Fibroblast of lung (primary cell): Measurements from ENCODE around the gene CADM3. TPM values are rescaled to one million over a fixed set of nuclear protein-coding genes. Genes with fewer than 3 reads are reported as not detected.

ENCODE experiments used
- DNase-seq, 2 donors: peaks; one replicate each; pipeline versions ENCODE4 v3.0.0 to v3.0.0-alpha.2; 2010; ENCODE audit warnings: low read depth in 2 of 2
- H2AFZ ChIP-seq: 2 replicates; pipeline ENCODE4 v1.5.1; 2012; ENCODE audit warnings: low read length, control low read depth, inconsistent platforms
- H3K27ac ChIP-seq: 2 replicates; pipeline ENCODE4 v1.5.1; 2011; ENCODE audit warnings: low read length, control low read depth; ENCODE audit not compliant: insufficient read depth
- H3K27me3 ChIP-seq: 2 replicates; pipeline ENCODE4 v1.5.1; 2011; ENCODE audit warnings: mild to moderate bottlenecking, low read length; ENCODE audit not compliant: control insufficient read depth, insufficient read depth
- H3K36me3 ChIP-seq: 2 replicates; pipeline ENCODE4 v1.5.1; 2011; ENCODE audit warnings: low read length; ENCODE audit not compliant: control insufficient read depth, insufficient read depth
- H3K4me1 ChIP-seq: 2 replicates; pipeline ENCODE4 v1.5.1; 2011; ENCODE audit warnings: low read length; ENCODE audit not compliant: control insufficient read depth, insufficient read depth; ENCODE audit errors: extremely low read depth
- H3K4me2 ChIP-seq: 2 replicates; pipeline ENCODE4 v1.5.1; 2011; ENCODE audit warnings: low read length, control low read depth; ENCODE audit not compliant: insufficient read depth; ENCODE audit errors: extremely low read depth
- H3K4me3 ChIP-seq, 4 experiments: fragments of 200-600 bp in 1 of 4; sonication (generic) in 1 of 4; replicated peaks in 1 of 4; 2 replicates each; pipeline ENCODE4 v1.5.1; 2011 to 2016; ENCODE audit warnings: low read length in 4 of 4, low read depth in 3 of 4, mild to moderate bottlenecking in 3 of 4, control low read depth in 2 of 4, inconsistent platforms in 1 of 4, mixed read lengths in 1 of 4; ENCODE audit not compliant: insufficient read depth in 1 of 4; ENCODE audit errors: control extremely low read depth in 1 of 4
- H3K79me2 ChIP-seq: 2 replicates; pipeline ENCODE4 v1.5.1; 2012; ENCODE audit warnings: mild to moderate bottlenecking, low read length, inconsistent platforms; ENCODE audit not compliant: control insufficient read depth, insufficient read depth
- H3K9ac ChIP-seq: 2 replicates; pipeline ENCODE4 v1.5.1; 2011; ENCODE audit warnings: mild to moderate bottlenecking, low read length, control low read depth; ENCODE audit not compliant: insufficient read depth
- H3K9me3 ChIP-seq: 2 replicates; pipeline ENCODE4 v1.5.1; 2012; ENCODE audit warnings: low read depth, low read length; ENCODE audit not compliant: control insufficient read depth, insufficient read depth
- H4K20me1 ChIP-seq: 2 replicates; pipeline ENCODE4 v1.5.1; 2011; ENCODE audit warnings: low read length; ENCODE audit not compliant: control insufficient read depth, insufficient read depth; ENCODE audit errors: extremely low read depth
- EZH2 ChIP-seq: IDR thresholded peaks from 2 replicates; pipeline ENCODE4 v1.5.1; 2012; ENCODE audit warnings: low read length, control low read depth, mild to moderate bottlenecking; ENCODE audit errors: missing control alignments
- polyA plus RNA-seq, 2 donors: library from polyadenylated mRNA; depleted of rRNA in 1 of 2; stranded (reverse) in 1 of 2; unstranded in 1 of 2; fragments of >200 nt; gene quantifications; 2 replicates each; pipeline ENCODE4 v1.2.1, GENCODE V29; 2011 to 2012; ENCODE audit warnings: missing spikeins in 1 of 2
- total RNA-seq: library from RNA; depleted of rRNA; stranded (reverse); fragments of >200 nt; gene quantifications from 2 replicates; pipeline ENCODE4 v1.2.1, GENCODE V29; 2014
- TF ChIP-seq, protein P1 (sequence below), 2 donors: IDR thresholded peaks in 1 of 2; conservative IDR thresholded peaks in 1 of 2; 1 replicate in 1 of 2; 2 replicates in 1 of 2; pipeline ENCODE4 v1.5.1; 2011 to 2012; ENCODE audit warnings: low read length in 2 of 2, control low read depth in 1 of 2, inconsistent platforms in 1 of 2, low read depth in 1 of 2, mild to moderate bottlenecking in 1 of 2

The CADM3 gene
- total and polyA plus RNA-seq, 2 donors (not counting 1 experiment from before 2014, with no cell fraction given), result not detected

DNA sequence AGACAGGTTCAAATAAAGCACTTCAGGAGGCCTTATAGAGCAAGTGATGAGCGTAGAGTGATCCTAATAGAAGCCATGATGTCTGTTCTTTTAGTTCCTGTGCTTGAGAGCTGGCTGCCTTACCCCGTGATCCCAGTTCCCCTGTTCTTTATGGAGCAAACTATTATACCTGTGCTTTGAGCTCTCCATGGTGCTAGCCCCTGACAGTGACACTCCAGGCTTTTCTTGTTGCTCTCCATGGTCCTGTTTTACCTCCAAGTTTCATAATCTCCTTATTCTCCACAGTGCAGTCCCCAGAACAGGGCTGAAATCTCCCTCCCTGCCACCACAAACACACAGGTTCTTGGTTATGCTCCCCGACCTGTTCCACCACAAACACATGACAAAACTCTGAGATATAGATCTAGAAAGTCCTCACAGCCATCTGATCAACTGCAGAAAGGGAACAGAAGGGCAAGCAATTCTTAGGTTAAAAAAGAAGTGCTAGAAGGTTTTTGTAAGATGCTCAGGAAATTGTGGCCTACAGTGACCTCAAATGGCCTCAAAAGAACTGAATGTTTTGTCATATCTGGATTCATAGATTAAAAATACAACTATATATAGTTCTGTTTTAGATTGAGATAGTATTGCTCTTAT, 6.0 kb downstream of the CADM3 start:
- H3K27ac ChIP-seq, result no peak overlapping the region
- TF ChIP-seq, protein P1, sequence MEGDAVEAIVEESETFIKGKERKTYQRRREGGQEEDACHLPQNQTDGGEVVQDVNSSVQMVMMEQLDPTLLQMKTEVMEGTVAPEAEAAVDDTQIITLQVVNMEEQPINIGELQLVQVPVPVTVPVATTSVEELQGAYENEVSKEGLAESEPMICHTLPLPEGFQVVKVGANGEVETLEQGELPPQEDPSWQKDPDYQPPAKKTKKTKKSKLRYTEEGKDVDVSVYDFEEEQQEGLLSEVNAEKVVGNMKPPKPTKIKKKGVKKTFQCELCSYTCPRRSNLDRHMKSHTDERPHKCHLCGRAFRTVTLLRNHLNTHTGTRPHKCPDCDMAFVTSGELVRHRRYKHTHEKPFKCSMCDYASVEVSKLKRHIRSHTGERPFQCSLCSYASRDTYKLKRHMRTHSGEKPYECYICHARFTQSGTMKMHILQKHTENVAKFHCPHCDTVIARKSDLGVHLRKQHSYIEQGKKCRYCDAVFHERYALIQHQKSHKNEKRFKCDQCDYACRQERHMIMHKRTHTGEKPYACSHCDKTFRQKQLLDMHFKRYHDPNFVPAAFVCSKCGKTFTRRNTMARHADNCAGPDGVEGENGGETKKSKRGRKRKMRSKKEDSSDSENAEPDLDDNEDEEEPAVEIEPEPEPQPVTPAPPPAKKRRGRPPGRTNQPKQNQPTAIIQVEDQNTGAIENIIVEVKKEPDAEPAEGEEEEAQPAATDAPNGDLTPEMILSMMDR (conservative IDR thresholded peaks at IDR 0.05 in 1 of 2, IDR thresholded peaks at IDR 0.05 in 1 of 2; ENCODE audit: low read depth in 1 of 2, low read length in 2 of 2), result no peak
- TF ChIP-seq EZH2, result no peak
- DNase-seq, result peak; percentile 64

DNA sequence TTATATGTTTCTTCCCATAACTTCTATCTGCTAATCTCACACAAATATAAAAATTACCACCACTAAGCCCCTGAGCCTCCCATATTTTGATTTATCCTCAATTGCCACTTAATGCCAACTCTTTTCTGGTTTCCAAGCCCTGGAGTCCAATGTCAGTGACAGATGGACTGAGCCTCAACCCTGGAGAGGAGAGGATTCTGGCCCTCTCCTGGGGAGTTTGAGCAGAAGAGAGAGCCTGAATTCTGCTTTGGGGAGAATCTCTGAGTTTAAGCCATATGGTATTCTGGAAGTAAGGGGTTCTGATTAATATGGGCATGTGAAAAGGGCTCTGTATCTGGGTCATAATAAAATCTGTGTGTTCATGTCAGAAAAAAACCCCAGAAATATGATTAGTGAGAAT, 8.5 kb downstream of the CADM3 start:
- no peaks in the 10 kb centered on the region for H3K4me1 ChIP-seq
- no peaks in the 10 kb centered on the region for H3K9me3 ChIP-seq
- no peak overlapping the region for H2AFZ ChIP-seq
- H3K79me2 ChIP-seq, result no peaks in the 10 kb centered on the region
- no peak overlapping the region for H3K4me3 ChIP-seq
- H3K27me3 ChIP-seq, result no peaks in the 10 kb centered on the region
- no peak for DNase-seq
- no peaks in the 10 kb centered on the region for H3K36me3 ChIP-seq
- no peak for TF ChIP-seq EZH2
- TF ChIP-seq, protein P1 (conservative IDR thresholded peaks at IDR 0.05 in 1 of 2, IDR thresholded peaks at IDR 0.05 in 1 of 2; ENCODE audit: low read depth in 1 of 2, low read length in 2 of 2), result no peak
- no peak overlapping the region for H3K9ac ChIP-seq
- no peaks in the 10 kb centered on the region for H4K20me1 ChIP-seq
- H3K27ac ChIP-seq, result no peak overlapping the region
- H3K4me2 ChIP-seq, result no peak overlapping the region

More for the DNA sequence above, 6.0 kb downstream of the CADM3 start:
- Histone ChIP-seq H3K9me3 (no peaks in the 10 kb centered on the region), H3K9ac (no peak overlapping the region), H3K4me1 (no peaks in the 10 kb centered on the region), H2AFZ (no peak overlapping the region), H4K20me1 (no peaks in the 10 kb centered on the region), H3K4me2 (no peak overlapping the region), H3K79me2 (no peaks in the 10 kb centered on the region), H3K27me3 (no peaks in the 10 kb centered on the region), H3K36me3 (no peaks in the 10 kb centered on the region), H3K4me3 (no peak overlapping the region)

DNA sequence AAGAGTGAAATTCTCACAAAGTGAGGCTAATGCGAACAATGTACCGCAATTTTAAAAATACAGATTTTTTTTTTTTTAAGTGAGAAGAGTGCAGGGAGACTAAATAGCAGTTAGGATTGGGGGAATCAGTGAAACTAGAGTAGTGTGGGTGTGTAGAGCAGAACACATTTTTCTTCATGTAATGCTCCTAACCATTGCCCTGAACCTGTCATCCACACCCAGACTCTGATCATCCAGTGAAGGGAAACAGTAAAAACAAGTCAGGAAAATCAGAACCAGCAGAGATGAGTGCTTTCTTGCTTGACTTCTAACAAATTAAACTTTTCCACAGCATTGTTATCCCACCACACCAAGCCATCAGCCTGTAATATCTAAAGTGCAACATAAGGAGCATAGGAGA, 9.1 kb downstream of the CADM3 start:
- no peak for DNase-seq
- no peak for TF ChIP-seq EZH2
- Histone ChIP-seq H3K79me2 (no peaks in the 10 kb centered on the region), H3K4me3 (no peak overlapping the region), H3K27me3 (no peaks in the 10 kb centered on the region), H2AFZ (no peak overlapping the region), H3K27ac (no peak overlapping the region), H3K9me3 (no peaks in the 10 kb centered on the region), H3K4me1 (no peaks in the 10 kb centered on the region), H4K20me1 (no peaks in the 10 kb centered on the region), H3K9ac (no peak overlapping the region), H3K36me3 (no peaks in the 10 kb centered on the region), H3K4me2 (no peak overlapping the region)
